OCI-LY1 (cell line): ENCODE data around the gene SDK1.

Experiments used
- EZH2 ChIP-seq: fragments of 200-600 bp; sonication (generic), shearing (Covaris generic); IDR thresholded peaks from 2 replicates; pipeline ENCODE4 v1.8.0; 2017; ENCODE audit warnings: borderline replicate concordance, mixed run types, mild to moderate bottlenecking, antibody characterized with exemption, low read length, moderate library complexity, mixed read lengths
- TF ChIP-seq, protein P1 (sequence below): fragments of 200-600 bp; sonication (generic), shearing (Covaris generic); IDR thresholded peaks from 2 replicates; pipeline ENCODE4 v1.5.1; 2017; ENCODE audit warnings: mild to moderate bottlenecking, antibody characterized with exemption, low read length, moderate library complexity, mixed read lengths

DNA sequence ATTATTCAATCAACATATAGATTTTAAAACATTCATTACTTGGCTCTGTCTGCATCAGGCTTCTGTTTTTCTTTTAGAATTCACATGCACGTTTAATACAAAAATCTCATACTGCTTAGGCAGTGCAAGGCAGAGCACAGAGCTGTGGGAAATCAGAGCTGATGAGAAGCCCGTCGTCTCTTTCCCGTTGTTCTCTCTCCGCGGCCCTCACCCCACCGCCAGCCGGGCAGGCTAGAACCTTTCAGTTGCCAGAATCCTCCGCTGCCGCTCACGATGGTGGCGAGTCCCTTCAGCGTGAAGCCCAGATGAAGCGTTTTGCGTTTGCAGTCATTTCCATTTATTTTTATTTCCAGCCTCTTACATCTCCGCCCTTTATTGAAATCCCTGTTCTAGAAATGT lies 648.2 kb downstream of the SDK1 start:
- TF ChIP-seq, protein P1, sequence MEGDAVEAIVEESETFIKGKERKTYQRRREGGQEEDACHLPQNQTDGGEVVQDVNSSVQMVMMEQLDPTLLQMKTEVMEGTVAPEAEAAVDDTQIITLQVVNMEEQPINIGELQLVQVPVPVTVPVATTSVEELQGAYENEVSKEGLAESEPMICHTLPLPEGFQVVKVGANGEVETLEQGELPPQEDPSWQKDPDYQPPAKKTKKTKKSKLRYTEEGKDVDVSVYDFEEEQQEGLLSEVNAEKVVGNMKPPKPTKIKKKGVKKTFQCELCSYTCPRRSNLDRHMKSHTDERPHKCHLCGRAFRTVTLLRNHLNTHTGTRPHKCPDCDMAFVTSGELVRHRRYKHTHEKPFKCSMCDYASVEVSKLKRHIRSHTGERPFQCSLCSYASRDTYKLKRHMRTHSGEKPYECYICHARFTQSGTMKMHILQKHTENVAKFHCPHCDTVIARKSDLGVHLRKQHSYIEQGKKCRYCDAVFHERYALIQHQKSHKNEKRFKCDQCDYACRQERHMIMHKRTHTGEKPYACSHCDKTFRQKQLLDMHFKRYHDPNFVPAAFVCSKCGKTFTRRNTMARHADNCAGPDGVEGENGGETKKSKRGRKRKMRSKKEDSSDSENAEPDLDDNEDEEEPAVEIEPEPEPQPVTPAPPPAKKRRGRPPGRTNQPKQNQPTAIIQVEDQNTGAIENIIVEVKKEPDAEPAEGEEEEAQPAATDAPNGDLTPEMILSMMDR: no peak
- TF ChIP-seq EZH2: no peak
